ENCODE results near the gene ACSF2. TPM values are rescaled to one million over a fixed set of nuclear protein-coding genes. Genes with fewer than 3 reads are reported as not detected.
A peak's percentile ranks its signal among the peaks of the same experiment; 100 is the strongest.

ACSF2 gene
- total and polyA plus RNA-seq, 2 of the 13 experiments (the other 11 are each of a cell fraction or from before 2014, with no cell fraction given): 87.3 to 109 TPM

- TF ChIP-seq ZNF512B (CRISPR knock-in tag; IDR thresholded peaks at IDR 0.05; ENCODE audit: borderline replicate concordance) (peak; percentile 39; the same call in 1 of the 2 replicates), TOPORS (CRISPR knock-in tag; IDR thresholded peaks at IDR 0.05) (no peak), ZNF629 (CRISPR knock-in tag; conservative IDR thresholded peaks at IDR 0.05) (peak; percentile 81), SMAD9 (CRISPR knock-in tag; IDR thresholded peaks at IDR 0.05) (no peak), NFRKB (IDR thresholded peaks at IDR 0.05) (no peak), ZSCAN21 (CRISPR knock-in tag; IDR thresholded peaks at IDR 0.05; ENCODE audit: borderline replicate concordance) (no peak; the same call in 1 of the 2 replicates), MEIS2 (CRISPR knock-in tag; IDR thresholded peaks at IDR 0.05) (0 out of 2 replicates have a peak, but pooled peaks have one; percentile 33), ZNF878 (CRISPR knock-in tag; IDR thresholded peaks at IDR 0.05) (no peak), SIX1 (CRISPR knock-in tag; IDR thresholded peaks at IDR 0.05; ENCODE audit: borderline replicate concordance) (no peak), DPF2 (CRISPR knock-in tag; IDR thresholded peaks at IDR 0.05; ENCODE audit: borderline replicate concordance, low read depth) (no peak), IRF1 (CRISPR knock-in tag; IDR thresholded peaks at IDR 0.05; ENCODE audit: low read depth) (no peak), RFXAP (CRISPR knock-in tag; IDR thresholded peaks at IDR 0.05; ENCODE audit: borderline replicate concordance) (0 out of 2 replicates have a peak, but pooled peaks have one; percentile 28), ZNF329 (CRISPR knock-in tag; IDR thresholded peaks at IDR 0.05; ENCODE audit: low read depth) (no peak), ZNF607 (CRISPR knock-in tag; IDR thresholded peaks at IDR 0.05; ENCODE audit: borderline replicate concordance) (no peak), MEF2D (CRISPR knock-in tag; IDR thresholded peaks at IDR 0.05) (no peak), TCF7L2 (IDR thresholded peaks at IDR 0.05; ENCODE audit: low read depth, low read length) (no peak)
- TF ChIP-seq, protein P1, sequence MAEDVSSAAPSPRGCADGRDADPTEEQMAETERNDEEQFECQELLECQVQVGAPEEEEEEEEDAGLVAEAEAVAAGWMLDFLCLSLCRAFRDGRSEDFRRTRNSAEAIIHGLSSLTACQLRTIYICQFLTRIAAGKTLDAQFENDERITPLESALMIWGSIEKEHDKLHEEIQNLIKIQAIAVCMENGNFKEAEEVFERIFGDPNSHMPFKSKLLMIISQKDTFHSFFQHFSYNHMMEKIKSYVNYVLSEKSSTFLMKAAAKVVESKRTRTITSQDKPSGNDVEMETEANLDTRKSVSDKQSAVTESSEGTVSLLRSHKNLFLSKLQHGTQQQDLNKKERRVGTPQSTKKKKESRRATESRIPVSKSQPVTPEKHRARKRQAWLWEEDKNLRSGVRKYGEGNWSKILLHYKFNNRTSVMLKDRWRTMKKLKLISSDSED (CRISPR knock-in tag; IDR thresholded peaks at IDR 0.05): no peak
- TF ChIP-seq, protein P2, sequence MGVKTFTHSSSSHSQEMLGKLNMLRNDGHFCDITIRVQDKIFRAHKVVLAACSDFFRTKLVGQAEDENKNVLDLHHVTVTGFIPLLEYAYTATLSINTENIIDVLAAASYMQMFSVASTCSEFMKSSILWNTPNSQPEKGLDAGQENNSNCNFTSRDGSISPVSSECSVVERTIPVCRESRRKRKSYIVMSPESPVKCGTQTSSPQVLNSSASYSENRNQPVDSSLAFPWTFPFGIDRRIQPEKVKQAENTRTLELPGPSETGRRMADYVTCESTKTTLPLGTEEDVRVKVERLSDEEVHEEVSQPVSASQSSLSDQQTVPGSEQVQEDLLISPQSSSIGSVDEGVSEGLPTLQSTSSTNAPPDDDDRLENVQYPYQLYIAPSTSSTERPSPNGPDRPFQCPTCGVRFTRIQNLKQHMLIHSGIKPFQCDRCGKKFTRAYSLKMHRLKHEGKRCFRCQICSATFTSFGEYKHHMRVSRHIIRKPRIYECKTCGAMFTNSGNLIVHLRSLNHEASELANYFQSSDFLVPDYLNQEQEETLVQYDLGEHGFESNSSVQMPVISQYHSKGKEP (CRISPR knock-in tag; IDR thresholded peaks at IDR 0.05): no peak
- TF ChIP-seq, protein P3, sequence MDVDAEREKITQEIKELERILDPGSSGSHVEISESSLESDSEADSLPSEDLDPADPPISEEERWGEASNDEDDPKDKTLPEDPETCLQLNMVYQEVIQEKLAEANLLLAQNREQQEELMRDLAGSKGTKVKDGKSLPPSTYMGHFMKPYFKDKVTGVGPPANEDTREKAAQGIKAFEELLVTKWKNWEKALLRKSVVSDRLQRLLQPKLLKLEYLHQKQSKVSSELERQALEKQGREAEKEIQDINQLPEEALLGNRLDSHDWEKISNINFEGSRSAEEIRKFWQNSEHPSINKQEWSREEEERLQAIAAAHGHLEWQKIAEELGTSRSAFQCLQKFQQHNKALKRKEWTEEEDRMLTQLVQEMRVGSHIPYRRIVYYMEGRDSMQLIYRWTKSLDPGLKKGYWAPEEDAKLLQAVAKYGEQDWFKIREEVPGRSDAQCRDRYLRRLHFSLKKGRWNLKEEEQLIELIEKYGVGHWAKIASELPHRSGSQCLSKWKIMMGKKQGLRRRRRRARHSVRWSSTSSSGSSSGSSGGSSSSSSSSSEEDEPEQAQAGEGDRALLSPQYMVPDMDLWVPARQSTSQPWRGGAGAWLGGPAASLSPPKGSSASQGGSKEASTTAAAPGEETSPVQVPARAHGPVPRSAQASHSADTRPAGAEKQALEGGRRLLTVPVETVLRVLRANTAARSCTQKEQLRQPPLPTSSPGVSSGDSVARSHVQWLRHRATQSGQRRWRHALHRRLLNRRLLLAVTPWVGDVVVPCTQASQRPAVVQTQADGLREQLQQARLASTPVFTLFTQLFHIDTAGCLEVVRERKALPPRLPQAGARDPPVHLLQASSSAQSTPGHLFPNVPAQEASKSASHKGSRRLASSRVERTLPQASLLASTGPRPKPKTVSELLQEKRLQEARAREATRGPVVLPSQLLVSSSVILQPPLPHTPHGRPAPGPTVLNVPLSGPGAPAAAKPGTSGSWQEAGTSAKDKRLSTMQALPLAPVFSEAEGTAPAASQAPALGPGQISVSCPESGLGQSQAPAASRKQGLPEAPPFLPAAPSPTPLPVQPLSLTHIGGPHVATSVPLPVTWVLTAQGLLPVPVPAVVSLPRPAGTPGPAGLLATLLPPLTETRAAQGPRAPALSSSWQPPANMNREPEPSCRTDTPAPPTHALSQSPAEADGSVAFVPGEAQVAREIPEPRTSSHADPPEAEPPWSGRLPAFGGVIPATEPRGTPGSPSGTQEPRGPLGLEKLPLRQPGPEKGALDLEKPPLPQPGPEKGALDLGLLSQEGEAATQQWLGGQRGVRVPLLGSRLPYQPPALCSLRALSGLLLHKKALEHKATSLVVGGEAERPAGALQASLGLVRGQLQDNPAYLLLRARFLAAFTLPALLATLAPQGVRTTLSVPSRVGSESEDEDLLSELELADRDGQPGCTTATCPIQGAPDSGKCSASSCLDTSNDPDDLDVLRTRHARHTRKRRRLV (CRISPR knock-in tag; IDR thresholded peaks at IDR 0.05): 0 out of 2 replicates have a peak, but pooled peaks have one; percentile 25
These were observed 56.5 kb downstream of the ACSF2 start (continued) for GRCh38 chr17:50482516-50482915.

All from HepG2 (cell line).